Neutrophil (primary cell): ENCODE results near the gene DLD.

ENCODE experiments used
- H3K27ac ChIP-seq: fragments of 200-600 bp; sonication (generic); 2 replicates; pipeline ENCODE4 v1.5.1; 2016; ENCODE audit warnings: mild to moderate bottlenecking, moderate library complexity
- H3K27me3 ChIP-seq: fragments of 200-600 bp; sonication (generic); 2 replicates; pipeline ENCODE4 v1.6.0; 2016; ENCODE audit warnings: mild to moderate bottlenecking
- H3K36me3 ChIP-seq: fragments of 200-600 bp; sonication (generic); 2 replicates; pipeline ENCODE4 v1.5.1; 2017
- H3K4me1 ChIP-seq, 2 experiments: fragments of 200-600 bp in 1 of 2; sonication (generic) in 1 of 2; 1 replicate in 1 of 2; 2 replicates in 1 of 2; pipeline versions ENCODE4 v1.5.1 to v1.6.1; 2013 to 2016; ENCODE audit warnings: low read depth in 1 of 2, low read length in 1 of 2, mild to moderate bottlenecking in 1 of 2, moderate library complexity in 1 of 2; ENCODE audit not compliant: control insufficient read depth in 1 of 2, insufficient read depth in 1 of 2
- H3K4me3 ChIP-seq, 2 experiments: fragments of 200-600 bp in 1 of 2; sonication (generic) in 1 of 2; 1 replicate in 1 of 2; 2 replicates in 1 of 2; pipeline ENCODE4 v1.5.1; 2013 to 2016; ENCODE audit warnings: low read depth in 1 of 2, low read length in 1 of 2, mild to moderate bottlenecking in 1 of 2, moderate library complexity in 1 of 2
- H3K9me3 ChIP-seq: fragments of 200-600 bp; sonication (generic); 2 replicates; pipeline ENCODE4 v1.5.1; 2016
- CTCF ChIP-seq: fragments of 200-600 bp; sonication (generic); IDR thresholded peaks from 2 replicates; pipeline ENCODE4 v1.5.1; 2016; ENCODE audit warnings: antibody characterized with exemption

Gene DLD

GRCh38 chr7:107858280-107858679, 32.7 kb upstream of the DLD start:
- H3K27me3 ChIP-seq = no peaks in the 10 kb centered on the region
- no peaks in the 10 kb centered on the region for H3K4me1 ChIP-seq
- H3K36me3 ChIP-seq = no peaks in the 10 kb centered on the region
- H3K4me3 ChIP-seq = no peak overlapping the region
- no peaks in the 10 kb centered on the region for H3K9me3 ChIP-seq
- TF ChIP-seq CTCF = no peak
- no peak overlapping the region for H3K27ac ChIP-seq

GRCh38 chr7:107860279-107860961, 30.6 kb upstream of the DLD start:
- Histone ChIP-seq H3K9me3 (no peaks in the 10 kb centered on the region), H3K36me3 (no peaks in the 10 kb centered on the region), H3K4me1 (no peaks in the 10 kb centered on the region), H3K27me3 (peaks cover 5% of the 10 kb centered on the region), H3K4me3 (no peak overlapping the region), H3K27ac (no peak overlapping the region)
- no peak for TF ChIP-seq CTCF

GRCh38 chr7:107860981-107861652, 29.9 kb upstream of the DLD start:
- Histone ChIP-seq H3K9me3 (no peaks in the 10 kb centered on the region), H3K27ac (no peak overlapping the region), H3K4me1 (no peaks in the 10 kb centered on the region), H3K27me3 (peaks cover 8% of the 10 kb centered on the region), H3K4me3 (no peak overlapping the region), H3K36me3 (no peaks in the 10 kb centered on the region)
- no peak for TF ChIP-seq CTCF

- Histone ChIP-seq H3K36me3 (no peaks in the 10 kb centered on the region), H3K9me3 (no peaks in the 10 kb centered on the region), H3K4me3 (no peak overlapping the region), H3K27ac (no peak overlapping the region), H3K4me1 (no peaks in the 10 kb centered on the region), H3K27me3 (peaks cover 33% of the 10 kb centered on the region)
- no peak for TF ChIP-seq CTCF
Observed at GRCh38 chr7:107865956-107866775, 24.8 kb upstream of the DLD start.

- Histone ChIP-seq H3K9me3 (no peaks in the 10 kb centered on the region), H3K4me1 (no peaks in the 10 kb centered on the region), H3K27me3 (peaks cover 43% of the 10 kb centered on the region), H3K36me3 (no peaks in the 10 kb centered on the region), H3K4me3 (no peak overlapping the region), H3K27ac (no peak overlapping the region)
- no peak for TF ChIP-seq CTCF
Observed at GRCh38 chr7:107867858-107868466, 23.0 kb upstream of the DLD start.
